ENCODE results near the gene LAPTM5.

Gene LAPTM5

DNA sequence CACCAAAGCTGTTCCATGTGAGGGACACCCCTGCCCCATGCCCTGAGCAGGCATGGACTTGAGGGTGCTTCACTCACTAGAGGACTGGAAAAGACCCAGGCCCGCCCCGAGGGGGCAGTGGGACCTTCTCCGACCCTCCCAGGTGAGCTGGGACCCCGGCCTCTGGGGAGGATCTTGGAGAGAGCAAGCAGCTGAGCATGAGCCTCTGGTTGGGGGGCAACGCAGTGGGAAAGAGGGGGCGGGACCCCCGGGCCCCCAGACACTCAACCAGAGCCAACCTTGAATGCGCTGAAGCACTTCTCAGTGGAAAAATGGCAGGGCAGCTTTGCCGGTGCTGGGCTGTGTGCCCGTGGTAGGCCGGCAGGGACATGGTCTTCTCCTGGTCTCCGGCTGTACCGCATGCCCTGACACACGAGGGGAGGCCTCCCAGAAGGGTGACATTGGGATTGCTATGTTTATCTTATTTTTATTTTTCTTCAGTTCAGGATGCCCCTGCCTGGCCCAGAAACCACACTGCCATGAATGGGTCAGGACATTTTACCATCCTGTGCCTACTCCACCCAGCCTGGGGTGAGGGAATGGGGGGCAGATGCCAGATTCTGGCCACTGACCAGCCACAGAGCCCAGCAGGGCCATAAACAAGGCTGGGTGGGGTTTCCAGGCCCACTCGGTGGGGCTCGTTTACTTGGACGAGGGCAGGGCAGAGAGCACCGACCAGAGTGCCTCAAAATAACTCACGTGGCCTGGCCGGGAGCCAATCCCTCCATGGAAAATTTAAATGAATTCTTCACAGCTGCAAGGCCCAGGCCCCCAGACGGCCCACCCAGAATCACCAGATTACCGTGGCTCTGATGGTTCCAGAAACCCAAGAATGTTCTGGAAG, 17.2 kb upstream of the LAPTM5 start:
- H3K79me1 ChIP-seq (ENCODE audit: low read depth, low read length), result no peaks in the 10 kb centered on the region
- no peaks in the 10 kb centered on the region for H3K36me3 ChIP-seq (replicated peaks in 1 of 2; ENCODE audit: control insufficient read depth in 2 of 2, insufficient read depth in 2 of 2, low read length in 2 of 2)
- no peak overlapping the region for H4K91ac ChIP-seq (ENCODE audit: low read depth, low read length, poor library complexity)
- H3K23ac ChIP-seq (ENCODE audit: low read depth, low read length, poor library complexity), result no peak overlapping the region
- DNase-seq (ENCODE audit: low spot score), result no peak
- no peak overlapping the region for H2BK120ac ChIP-seq (ENCODE audit: low read depth, low read length)
- WGBS, 2 donors (ENCODE audit: extremely low coverage in 2 of 2, insufficient read length in 2 of 2, insufficient replicate concordance in 1 of 2), result no CpG with 5 or more reads among the region's 22 CpGs
- H2BK5ac ChIP-seq (ENCODE audit: low read length), result peak overlapping the region; percentile 69
- peaks cover 0 to 3% (median 0%) of the 10 kb centered on the region in 3 experiments for H3K27me3 ChIP-seq (ENCODE audit: control insufficient read depth in 3 of 3, insufficient read depth in 3 of 3, low read depth in 1 of 3, low read length in 3 of 3)
- H2AK5ac ChIP-seq (ENCODE audit: low read depth, low read length), result peak overlapping the region; percentile 77
- H3K4me2 ChIP-seq (ENCODE audit: insufficient read depth, low read length, poor library complexity, severe bottlenecking), result no peak overlapping the region
- H3K4ac ChIP-seq (ENCODE audit: low read length), result no peak overlapping the region
- no peak overlapping the region for H3K9ac ChIP-seq (ENCODE audit: low read depth, low read length, poor library complexity)
- H3K9me3 ChIP-seq (replicated peaks in 1 of 2; ENCODE audit: control insufficient read depth in 2 of 2, insufficient read depth in 1 of 2, low read depth in 1 of 2, low read length in 2 of 2), result no peaks in the 10 kb centered on the region
- no peak overlapping the region for H3K4me3 ChIP-seq (ENCODE audit: low read length in 2 of 2)
- H4K8ac ChIP-seq (ENCODE audit: low read depth, low read length), result no peak overlapping the region
- no peak overlapping the region for H2BK12ac ChIP-seq (ENCODE audit: low read length)
- peak overlapping the region; percentile 84 for H2AFZ ChIP-seq (ENCODE audit: low read length)
- H3K14ac ChIP-seq (ENCODE audit: low read length), result no peak overlapping the region
- peak overlapping the region; percentile 32 for H2BK15ac ChIP-seq (ENCODE audit: low read length)
- H3K4me1 ChIP-seq (ENCODE audit: control insufficient read depth in 2 of 2, insufficient read depth in 1 of 2, low read depth in 1 of 2, low read length in 2 of 2), result peaks cover 9 to 12% of the 10 kb centered on the region in 2 donors
- H3K27ac ChIP-seq (replicated peaks; ENCODE audit: low read length), result no peak overlapping the region
- H3K18ac ChIP-seq (ENCODE audit: low read length), result peak overlapping the region; percentile 63

DNA sequence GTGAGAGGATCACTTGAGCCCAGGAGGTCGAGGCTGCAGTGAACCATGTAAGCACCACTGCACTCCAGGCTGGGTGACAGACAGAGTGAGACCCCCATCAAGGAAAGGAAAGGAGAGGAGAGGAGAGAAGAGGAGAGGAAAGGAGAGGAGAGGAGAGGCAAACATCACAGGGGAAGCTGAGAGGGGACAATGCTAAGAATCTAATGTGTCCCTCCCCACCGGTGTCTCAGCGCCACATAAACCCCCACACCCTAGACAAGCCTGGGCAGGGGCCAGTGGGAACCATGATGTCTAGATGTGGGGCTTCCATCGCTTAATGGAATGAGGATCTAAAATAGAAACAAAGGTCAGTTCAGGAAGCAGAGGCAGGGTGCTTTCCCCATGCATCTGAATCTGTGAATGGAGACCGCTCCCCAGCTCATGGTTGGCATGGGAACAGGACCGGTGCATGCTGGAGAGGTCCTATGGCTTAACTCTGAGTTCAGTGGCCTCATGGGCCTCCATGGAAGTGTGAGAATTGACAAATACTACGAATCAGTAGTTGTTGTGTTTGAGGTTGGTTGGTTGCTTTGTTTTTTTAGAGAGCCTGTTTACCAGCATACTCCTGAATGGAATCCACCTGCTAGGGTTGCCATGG, 16.3 kb upstream of the LAPTM5 start:
- Histone ChIP-seq H2BK120ac (ENCODE audit: low read depth, low read length) (no peak overlapping the region), H3K14ac (ENCODE audit: low read length) (no peak overlapping the region), H3K9ac (ENCODE audit: low read depth, low read length, poor library complexity) (no peak overlapping the region), H3K79me1 (ENCODE audit: low read depth, low read length) (no peaks in the 10 kb centered on the region), H2BK15ac (ENCODE audit: low read length) (no peak overlapping the region), H3K4ac (ENCODE audit: low read length) (no peak overlapping the region), H2BK5ac (ENCODE audit: low read length) (no peak overlapping the region), H3K4me2 (ENCODE audit: insufficient read depth, low read length, poor library complexity, severe bottlenecking) (no peak overlapping the region), H2AK5ac (ENCODE audit: low read depth, low read length) (no peak overlapping the region), H3K4me3 (ENCODE audit: low read length in 2 of 2) (no peak overlapping the region), H3K4me1 (ENCODE audit: control insufficient read depth in 2 of 2, insufficient read depth in 1 of 2, low read depth in 1 of 2, low read length in 2 of 2) (peaks cover 9 to 12% of the 10 kb centered on the region in 2 donors), H3K27me3 (ENCODE audit: control insufficient read depth in 3 of 3, insufficient read depth in 3 of 3, low read depth in 1 of 3, low read length in 3 of 3) (peaks cover 0 to 3% (median 0%) of the 10 kb centered on the region in 3 experiments), H3K27ac (replicated peaks; ENCODE audit: low read length) (no peak overlapping the region), H3K36me3 (replicated peaks in 1 of 2; ENCODE audit: control insufficient read depth in 2 of 2, insufficient read depth in 2 of 2, low read length in 2 of 2) (no peaks in the 10 kb centered on the region), H3K9me3 (replicated peaks in 1 of 2; ENCODE audit: control insufficient read depth in 2 of 2, insufficient read depth in 1 of 2, low read depth in 1 of 2, low read length in 2 of 2) (no peaks in the 10 kb centered on the region), H4K91ac (ENCODE audit: low read depth, low read length, poor library complexity) (no peak overlapping the region), H2AFZ (ENCODE audit: low read length) (peak overlapping the region; percentile 84), H2BK12ac (ENCODE audit: low read length) (no peak overlapping the region), H3K23ac (ENCODE audit: low read depth, low read length, poor library complexity) (no peak overlapping the region), H4K8ac (ENCODE audit: low read depth, low read length) (no peak overlapping the region), H3K18ac (ENCODE audit: low read length) (no peak overlapping the region)
- no CpG with 5 or more reads among the region's 7 CpGs for WGBS, 2 donors (ENCODE audit: extremely low coverage in 2 of 2, insufficient read length in 2 of 2, insufficient replicate concordance in 1 of 2)
- DNase-seq (ENCODE audit: low spot score), result no peak

DNA sequence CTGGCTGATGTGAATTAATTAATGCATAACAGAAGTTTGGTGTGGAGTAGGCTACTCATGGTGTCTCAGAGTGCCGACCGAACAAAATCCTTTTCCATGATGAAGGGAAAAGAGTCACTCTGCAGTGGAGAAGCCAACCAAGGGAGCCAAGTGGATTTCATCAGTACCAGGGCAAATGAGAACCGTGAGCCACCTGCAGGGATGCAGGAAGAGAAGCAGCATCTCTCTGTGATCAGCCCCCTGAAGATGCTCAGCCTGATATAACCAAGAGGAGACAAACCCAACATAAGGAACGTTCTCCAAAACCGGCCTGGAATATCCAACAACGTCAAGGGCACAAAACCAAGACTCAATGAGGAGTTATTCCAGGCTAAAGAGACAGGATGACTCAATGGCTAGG, 13.4 kb upstream of the LAPTM5 start:
- Histone ChIP-seq H3K4ac (ENCODE audit: low read length) (no peak overlapping the region), H2BK15ac (ENCODE audit: low read length) (no peak overlapping the region), H3K23ac (ENCODE audit: low read depth, low read length, poor library complexity) (no peak overlapping the region), H3K79me1 (ENCODE audit: low read depth, low read length) (no peaks in the 10 kb centered on the region), H3K4me3 (ENCODE audit: low read length in 2 of 2) (no peak overlapping the region), H2BK5ac (ENCODE audit: low read length) (no peak overlapping the region), H3K4me2 (ENCODE audit: insufficient read depth, low read length, poor library complexity, severe bottlenecking) (no peak overlapping the region), H2AK5ac (ENCODE audit: low read depth, low read length) (no peak overlapping the region), H3K27me3 (ENCODE audit: control insufficient read depth in 3 of 3, insufficient read depth in 3 of 3, low read depth in 1 of 3, low read length in 3 of 3) (peaks cover 0 to 3% (median 0%) of the 10 kb centered on the region in 3 experiments), H3K9ac (ENCODE audit: low read depth, low read length, poor library complexity) (no peak overlapping the region), H4K8ac (ENCODE audit: low read depth, low read length) (no peak overlapping the region), H3K27ac (replicated peaks; ENCODE audit: low read length) (no peak overlapping the region), H3K18ac (ENCODE audit: low read length) (no peak overlapping the region), H2AFZ (ENCODE audit: low read length) (no peak overlapping the region), H3K14ac (ENCODE audit: low read length) (no peak overlapping the region), H3K4me1 (ENCODE audit: control insufficient read depth in 2 of 2, insufficient read depth in 1 of 2, low read depth in 1 of 2, low read length in 2 of 2) (peaks cover 8 to 9% of the 10 kb centered on the region in 2 donors), H4K91ac (ENCODE audit: low read depth, low read length, poor library complexity) (no peak overlapping the region), H3K9me3 (replicated peaks in 1 of 2; ENCODE audit: control insufficient read depth in 2 of 2, insufficient read depth in 1 of 2, low read depth in 1 of 2, low read length in 2 of 2) (no peaks in the 10 kb centered on the region), H3K36me3 (replicated peaks in 1 of 2; ENCODE audit: control insufficient read depth in 2 of 2, insufficient read depth in 2 of 2, low read length in 2 of 2) (no peaks in the 10 kb centered on the region), H2BK12ac (ENCODE audit: low read length) (no peak overlapping the region), H2BK120ac (ENCODE audit: low read depth, low read length) (no peak overlapping the region)
- DNase-seq (ENCODE audit: low spot score), result no peak
- WGBS, 2 donors (ENCODE audit: extremely low coverage in 2 of 2, insufficient read length in 2 of 2, insufficient replicate concordance in 1 of 2), result no CpG with 5 or more reads among the region's 6 CpGs

DNA sequence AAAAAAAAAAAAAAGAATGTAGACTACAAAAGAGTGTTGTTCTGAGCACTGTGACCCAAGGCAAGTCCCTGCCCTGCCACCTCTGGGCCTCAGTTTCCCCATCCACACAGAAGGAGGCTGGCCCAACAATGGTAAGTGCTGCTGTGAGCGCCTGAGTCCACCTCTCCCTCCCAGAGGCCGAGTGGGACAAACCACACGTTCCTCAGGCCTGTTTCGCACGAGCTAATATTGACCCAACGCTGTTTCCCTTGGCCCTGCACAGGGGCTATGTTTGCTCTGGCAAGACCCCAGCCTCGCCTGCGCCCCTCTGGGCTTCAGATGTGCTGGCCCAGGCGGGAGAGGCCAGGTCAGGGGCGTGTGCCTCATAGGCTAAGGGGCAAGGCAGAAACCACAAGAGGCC, 12.6 kb upstream of the LAPTM5 start:
- Histone ChIP-seq H3K4me1 (ENCODE audit: control insufficient read depth in 2 of 2, insufficient read depth in 1 of 2, low read depth in 1 of 2, low read length in 2 of 2) (peaks cover 8 to 9% of the 10 kb centered on the region in 2 donors), H2AK5ac (ENCODE audit: low read depth, low read length) (no peak overlapping the region), H3K23ac (ENCODE audit: low read depth, low read length, poor library complexity) (no peak overlapping the region), H3K36me3 (replicated peaks in 1 of 2; ENCODE audit: control insufficient read depth in 2 of 2, insufficient read depth in 2 of 2, low read length in 2 of 2) (no peaks in the 10 kb centered on the region), H3K4ac (ENCODE audit: low read length) (no peak overlapping the region), H3K4me2 (ENCODE audit: insufficient read depth, low read length, poor library complexity, severe bottlenecking) (no peak overlapping the region), H4K8ac (ENCODE audit: low read depth, low read length) (no peak overlapping the region), H3K14ac (ENCODE audit: low read length) (no peak overlapping the region), H3K9me3 (replicated peaks in 1 of 2; ENCODE audit: control insufficient read depth in 2 of 2, insufficient read depth in 1 of 2, low read depth in 1 of 2, low read length in 2 of 2) (no peaks in the 10 kb centered on the region), H3K27ac (replicated peaks; ENCODE audit: low read length) (no peak overlapping the region), H2AFZ (ENCODE audit: low read length) (no peak overlapping the region), H2BK120ac (ENCODE audit: low read depth, low read length) (no peak overlapping the region), H3K79me1 (ENCODE audit: low read depth, low read length) (no peaks in the 10 kb centered on the region), H2BK12ac (ENCODE audit: low read length) (no peak overlapping the region), H3K18ac (ENCODE audit: low read length) (peak overlapping the region; percentile 44), H4K91ac (ENCODE audit: low read depth, low read length, poor library complexity) (no peak overlapping the region), H2BK5ac (ENCODE audit: low read length) (no peak overlapping the region), H3K9ac (ENCODE audit: low read depth, low read length, poor library complexity) (no peak overlapping the region), H3K4me3 (ENCODE audit: low read length in 2 of 2) (no peak overlapping the region), H2BK15ac (ENCODE audit: low read length) (no peak overlapping the region), H3K27me3 (ENCODE audit: control insufficient read depth in 3 of 3, insufficient read depth in 3 of 3, low read depth in 1 of 3, low read length in 3 of 3) (peaks cover 0 to 3% (median 0%) of the 10 kb centered on the region in 3 experiments)
- WGBS, 2 donors (ENCODE audit: extremely low coverage in 2 of 2, insufficient read length in 2 of 2, insufficient replicate concordance in 1 of 2), result no CpG with 5 or more reads among the region's 10 CpGs
- no peak for DNase-seq (ENCODE audit: low spot score)

Data from neuronal stem cell (in vitro differentiated cells).